GM18498 (cell line): ENCODE measurements around the gene ITGBL1.
A peak's percentile ranks its signal among the peaks of the same experiment; 100 is the strongest.

Experiments
- ATAC-seq: cut with Tn5 transposase; IDR thresholded peaks from one replicate; pipeline ENCODE4 v1.9.1; 2021; ENCODE audit warnings: mild to moderate bottlenecking, moderate library complexity; ENCODE audit not compliant: unreplicated experiment

The ITGBL1 gene

DNA sequence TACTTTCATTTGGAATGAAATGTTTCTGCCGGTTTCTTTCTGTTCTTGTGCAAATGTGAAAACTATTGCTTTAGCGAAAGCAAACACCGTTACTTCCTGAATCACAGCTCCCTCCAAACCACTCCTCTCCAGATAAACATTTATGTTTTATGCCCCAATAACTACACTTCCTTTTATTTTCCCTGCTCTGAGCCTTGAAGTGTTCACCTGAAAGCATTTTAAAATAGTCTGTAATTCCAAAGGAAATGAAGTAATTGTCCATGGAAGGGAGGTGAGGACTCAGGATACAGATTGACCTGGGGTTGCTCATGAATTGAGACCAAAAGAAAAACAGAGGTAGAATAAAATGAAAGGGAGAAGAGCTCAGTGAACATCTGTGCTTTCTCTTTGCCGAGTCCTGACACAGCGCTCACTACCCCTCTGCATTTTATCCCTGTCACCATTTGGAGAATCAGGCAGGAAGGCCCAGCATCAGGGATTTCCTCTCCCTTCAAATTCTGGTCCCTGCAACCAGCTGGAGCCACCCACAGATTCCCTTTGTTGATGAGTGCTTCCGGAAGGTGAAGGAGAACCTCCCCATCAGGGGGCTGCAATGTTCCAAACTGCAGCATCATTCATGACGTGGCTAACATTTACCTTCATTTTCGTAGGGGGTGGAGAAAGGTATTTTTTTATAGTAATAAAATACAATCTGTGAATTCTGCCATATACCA is 171.9 kb downstream of the ITGBL1 start:
- no peak for ATAC-seq

DNA sequence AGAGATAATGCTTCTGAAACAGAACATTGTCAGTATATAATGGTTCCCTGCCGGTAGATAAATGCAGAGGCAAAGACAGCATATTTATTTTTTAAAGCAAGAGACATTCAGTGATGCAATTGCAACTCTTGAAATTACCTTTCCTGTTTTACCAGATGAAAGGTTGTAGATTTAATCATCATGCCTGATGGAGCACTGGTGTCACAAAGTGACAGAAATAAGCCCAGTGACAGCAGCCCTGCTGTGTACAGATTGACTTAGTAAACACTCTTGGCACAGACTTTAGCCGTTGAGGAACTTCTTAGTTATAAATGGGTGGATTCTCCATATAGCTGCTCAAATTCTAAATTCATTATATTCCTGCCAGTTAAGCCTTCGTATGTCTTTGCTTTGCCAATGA is 172.5 kb downstream of the ITGBL1 start:
- ATAC-seq: no peak

DNA sequence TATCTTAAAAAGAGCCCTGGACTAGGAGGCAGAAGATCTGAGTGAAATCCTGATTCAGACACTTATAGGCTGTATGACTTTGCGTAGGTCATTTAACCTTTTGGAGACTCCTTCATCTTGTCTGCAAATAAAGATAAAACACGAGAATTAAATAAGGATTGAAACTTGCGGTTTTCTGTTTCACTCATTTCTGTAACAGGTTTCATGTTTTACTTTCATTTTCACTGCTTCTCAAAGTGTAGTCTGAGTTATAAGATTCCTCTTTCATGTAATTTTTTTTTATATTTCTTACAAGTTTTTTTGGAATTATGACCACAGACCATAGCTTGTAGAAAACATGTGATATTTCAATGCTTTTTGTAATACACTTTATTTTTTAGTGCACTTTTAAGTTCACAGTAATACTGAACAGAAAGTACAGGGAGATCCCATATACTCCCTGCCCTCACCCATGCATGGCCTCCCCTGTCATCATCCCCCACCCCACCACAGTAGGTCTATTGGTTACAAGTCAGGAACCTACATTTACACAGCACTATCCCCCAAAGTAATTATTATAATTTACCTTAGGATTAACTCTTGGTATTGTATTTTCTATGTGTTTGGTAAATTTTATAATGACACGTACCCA is 174.6 kb downstream of the ITGBL1 start:
- peak; percentile 89 for ATAC-seq

DNA sequence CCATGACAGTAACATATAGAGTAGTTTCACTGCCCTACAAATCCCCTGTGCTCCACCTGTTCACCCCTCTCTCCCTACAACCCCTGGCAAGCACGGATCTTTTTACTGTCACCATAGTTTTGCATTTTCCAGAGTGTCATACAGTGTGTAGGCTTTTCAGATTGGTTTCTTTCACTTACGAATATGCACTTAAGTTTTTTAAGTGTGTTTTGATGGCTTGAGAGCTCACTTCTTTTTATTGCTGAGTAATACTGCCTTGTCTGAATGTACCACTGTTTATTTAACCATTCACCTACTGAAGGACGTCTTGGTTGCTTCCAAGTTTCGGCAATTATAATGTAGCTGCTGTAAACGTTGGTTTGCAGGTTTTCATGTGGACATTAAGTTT is 175.1 kb downstream of the ITGBL1 start:
- ATAC-seq: peak; percentile 37

DNA sequence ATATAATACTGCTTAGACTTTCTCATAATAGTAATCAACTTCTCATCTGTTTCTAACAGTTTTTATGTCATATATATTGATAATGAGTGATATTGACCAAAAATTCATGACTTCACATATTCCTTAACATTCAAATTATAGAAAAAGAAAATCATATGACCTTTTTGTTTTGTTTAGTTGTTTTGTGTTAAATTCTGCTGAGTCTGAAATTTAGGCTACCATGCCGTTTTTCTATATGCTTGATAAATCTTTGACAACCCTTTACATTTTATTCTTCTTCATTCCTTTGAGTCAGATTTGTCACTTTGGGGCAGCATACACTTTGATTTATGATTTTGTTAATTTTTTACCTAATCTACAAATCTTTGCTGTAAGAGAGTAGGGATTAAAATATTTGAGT is 176.4 kb downstream of the ITGBL1 start:
- ATAC-seq: no peak

DNA sequence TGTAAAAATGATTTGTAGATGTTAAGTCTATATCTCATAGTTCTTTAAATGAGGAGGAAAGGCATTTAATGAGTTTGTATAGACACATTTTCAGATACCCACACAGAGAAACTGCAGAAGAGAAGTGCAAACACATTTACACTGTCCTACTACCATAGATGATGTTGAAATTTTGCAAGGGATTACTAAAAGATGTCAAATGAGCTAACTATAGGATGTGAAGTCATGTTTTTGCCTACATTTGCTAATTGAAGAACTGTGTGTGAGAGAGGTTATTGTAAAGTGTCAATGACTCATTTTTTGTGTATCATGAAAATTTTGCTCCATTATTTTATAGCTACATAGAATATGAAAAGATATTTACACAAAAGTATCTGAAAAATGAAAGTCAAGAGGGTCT is 178.9 kb downstream of the ITGBL1 start:
- no peak for ATAC-seq

DNA sequence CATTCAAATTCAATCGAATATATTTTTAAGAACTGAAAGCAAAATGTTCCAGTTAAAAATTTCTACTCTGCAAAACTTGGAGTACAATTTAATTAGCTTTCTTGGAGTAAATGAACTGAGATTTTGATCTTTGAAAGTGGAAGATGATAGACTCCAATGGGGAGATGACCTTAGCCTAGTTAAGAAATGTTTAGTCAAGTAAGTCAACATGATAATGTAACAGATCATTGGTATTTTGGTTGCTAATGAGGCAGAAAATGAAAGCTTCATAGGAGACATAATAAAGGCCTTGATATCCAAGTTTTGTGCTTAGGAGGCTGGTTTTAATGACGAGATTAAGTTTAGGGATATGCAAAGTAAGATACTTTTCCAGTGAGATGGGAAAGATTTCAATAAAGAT is 181.7 kb downstream of the ITGBL1 start:
- no peak for ATAC-seq

DNA sequence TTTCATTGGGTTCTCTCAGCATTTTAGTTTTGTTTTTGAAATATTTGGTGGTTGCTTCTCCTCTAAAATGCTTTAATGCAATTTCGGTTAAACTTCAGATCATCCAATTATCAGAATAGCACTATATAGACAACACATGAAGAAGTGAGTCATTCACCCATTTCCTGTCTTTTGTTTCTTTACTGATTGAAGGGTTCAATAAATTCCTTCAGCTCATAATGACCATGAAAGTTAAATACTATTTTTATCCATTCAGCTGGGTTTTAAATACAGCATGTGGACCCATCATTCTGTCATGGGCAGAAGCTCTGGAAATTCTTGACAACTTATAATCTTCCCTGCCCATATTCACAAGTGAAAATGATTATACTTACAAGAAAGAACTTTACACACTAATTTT is 187.2 kb downstream of the ITGBL1 start:
- ATAC-seq: no peak

DNA sequence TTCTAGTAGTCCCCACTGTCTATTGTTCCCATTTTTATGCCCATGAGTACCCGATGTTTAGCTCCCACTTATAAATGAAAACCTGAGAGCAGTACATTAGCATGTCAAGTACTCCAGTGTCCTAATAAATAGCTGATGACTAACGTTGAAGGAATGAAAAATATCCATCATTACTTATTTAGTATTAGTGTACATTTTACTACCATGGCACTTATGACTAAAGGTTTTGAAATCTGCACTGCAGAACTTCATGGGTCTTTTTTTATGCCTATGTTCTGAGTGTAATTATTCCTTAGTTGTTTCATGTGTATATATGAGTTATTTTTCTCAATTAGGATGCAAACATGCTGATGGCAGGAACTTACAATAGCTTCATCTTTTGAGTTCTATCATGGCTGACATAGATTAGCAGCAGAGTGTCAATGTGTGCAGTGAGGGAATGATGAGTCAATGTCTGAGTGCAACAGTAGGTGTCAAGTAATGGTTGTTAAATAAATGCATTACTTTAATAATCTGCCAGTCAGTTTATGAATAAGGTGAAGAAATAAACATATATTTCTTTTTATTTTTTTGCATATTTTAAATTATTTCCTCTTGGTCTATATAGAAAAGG is 188.4 kb downstream of the ITGBL1 start:
- ATAC-seq: no peak

DNA sequence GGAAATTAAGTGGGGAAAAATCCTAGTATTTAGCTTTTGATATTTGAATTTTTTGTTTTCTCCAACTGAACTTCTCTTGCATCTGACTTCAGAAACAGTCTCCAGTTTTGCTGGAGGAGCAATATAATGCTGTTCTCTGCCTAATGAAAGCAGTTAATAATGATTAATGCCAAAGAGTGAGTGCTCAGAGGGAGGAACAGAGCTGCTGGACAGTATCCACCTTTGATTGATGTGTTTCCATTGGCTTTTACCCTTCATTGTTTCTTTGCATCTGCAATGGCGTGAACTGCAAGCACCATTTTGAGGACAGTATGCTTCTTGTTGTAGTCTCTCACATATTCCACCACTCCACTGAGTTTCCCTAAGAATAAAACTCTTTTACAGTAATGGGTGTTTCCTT is 193.4 kb downstream of the ITGBL1 start:
- no peak for ATAC-seq

DNA sequence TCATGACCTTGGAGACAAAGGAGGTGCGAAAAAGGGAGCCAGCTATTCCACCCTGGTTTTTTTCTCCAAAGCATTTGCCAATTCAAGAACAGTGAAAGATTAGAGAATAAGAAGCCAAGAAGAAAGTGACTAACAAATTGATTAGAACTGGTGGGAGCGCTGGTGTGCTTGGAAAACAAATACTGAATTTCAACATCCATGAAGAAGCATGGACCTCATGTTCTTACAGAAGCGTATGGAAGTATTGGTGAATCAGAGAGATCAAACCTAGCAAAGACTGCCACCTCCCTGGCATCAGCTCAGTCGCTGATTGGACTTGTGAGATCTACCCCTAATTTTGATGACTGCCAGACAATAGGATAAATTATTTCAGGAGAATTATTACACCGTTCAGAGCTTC is 195.3 kb downstream of the ITGBL1 start:
- ATAC-seq: no peak

DNA sequence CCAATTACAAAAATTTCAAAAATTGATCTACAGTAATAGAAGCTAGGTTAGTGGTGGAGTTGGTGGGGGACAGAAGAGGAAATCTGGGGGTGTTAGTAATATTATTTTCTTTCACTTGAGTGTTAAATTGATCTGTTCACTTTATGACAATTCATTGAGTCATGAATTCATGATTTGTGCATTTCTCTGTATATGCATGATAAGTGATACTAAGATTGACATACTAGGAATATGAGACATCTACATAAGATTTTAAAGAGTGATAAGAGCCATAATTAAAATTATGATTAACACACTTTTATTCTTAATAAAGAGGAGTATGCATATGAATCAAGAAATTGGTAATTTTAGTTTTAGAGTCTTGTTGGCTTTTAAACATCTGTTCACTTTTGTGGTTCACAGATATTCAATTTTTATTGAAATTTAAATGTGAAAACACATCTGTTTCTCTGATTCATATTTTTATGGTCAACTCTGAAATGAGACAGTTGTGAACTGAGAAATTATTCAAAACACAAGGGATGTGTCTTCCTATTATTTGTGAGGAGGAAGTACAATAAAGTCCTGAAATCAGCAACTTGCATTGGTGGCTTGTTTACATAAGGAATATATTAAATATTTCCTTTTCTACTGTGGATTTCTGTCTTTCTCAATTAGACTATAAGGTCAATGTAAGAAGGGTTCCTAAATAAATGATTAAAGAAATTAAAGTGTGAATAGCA is 196.5 kb downstream of the ITGBL1 start:
- no peak for ATAC-seq

DNA sequence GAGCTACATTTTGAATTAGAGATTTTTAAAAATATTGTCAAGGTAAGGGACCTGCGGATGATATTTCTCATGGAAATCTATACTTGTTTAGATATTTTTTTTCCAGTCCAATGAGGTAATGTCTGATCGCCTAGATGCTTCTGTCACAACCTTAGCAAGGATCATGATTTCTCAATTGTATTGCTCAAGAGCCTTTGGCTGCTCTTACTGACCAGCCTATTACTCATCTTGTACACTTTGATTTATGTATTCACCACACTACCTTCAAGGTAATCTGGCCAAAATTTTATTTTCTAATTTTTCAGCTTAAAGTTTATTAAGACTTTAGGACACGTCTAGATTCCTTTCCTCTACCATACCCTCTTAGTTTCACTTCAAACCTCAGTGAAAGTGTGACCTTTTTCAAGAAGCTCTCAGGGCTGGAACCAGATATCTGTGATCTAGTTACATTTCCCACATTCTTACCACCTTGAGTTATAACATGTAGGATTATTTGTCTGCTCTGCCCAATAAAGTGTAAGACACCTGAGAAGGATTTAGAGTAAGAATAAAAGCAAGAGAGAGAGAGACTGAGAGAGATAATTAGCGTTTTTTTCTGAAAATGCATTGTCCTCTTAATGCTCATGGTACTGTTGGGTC is 197.1 kb downstream of the ITGBL1 start:
- no peak for ATAC-seq

DNA sequence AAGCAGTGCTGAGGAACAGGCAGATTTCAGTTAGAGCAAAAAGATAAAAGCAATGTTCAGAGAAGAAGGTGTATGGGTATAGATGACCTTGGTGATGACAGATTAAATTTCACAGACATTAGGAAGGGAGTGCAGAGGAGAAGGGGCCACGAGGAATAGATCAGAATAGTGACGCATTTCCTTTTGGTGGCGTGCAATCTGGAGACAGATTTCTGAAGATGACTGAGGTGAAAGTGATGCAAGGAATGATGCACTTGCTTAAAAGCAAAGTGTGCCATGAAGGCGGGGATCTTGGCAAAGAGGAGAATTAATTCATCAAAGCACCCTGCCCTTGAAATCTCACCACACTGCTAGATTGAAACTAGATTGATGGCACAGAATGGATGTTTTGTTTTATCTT is 202.4 kb downstream of the ITGBL1 start:
- no peak for ATAC-seq

DNA sequence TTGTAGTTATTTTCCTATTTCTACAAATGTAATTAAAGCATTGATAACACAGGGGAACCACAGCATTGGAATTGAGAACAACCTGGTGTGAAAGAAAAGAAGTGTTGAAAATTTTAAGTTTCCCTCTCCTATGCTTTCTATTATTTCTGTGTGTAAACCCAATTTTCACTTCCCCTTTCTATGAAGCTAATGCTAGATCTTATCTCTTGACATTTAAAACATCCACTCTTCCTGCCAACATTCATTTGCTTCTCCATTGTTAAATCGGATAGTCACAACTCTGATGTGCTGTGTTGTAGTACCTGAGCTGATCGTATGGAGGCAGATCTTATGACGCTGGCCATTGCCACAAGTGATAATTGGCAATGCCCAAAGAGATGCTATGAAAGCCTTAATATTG is 203.0 kb downstream of the ITGBL1 start:
- ATAC-seq: peak; percentile 86

DNA sequence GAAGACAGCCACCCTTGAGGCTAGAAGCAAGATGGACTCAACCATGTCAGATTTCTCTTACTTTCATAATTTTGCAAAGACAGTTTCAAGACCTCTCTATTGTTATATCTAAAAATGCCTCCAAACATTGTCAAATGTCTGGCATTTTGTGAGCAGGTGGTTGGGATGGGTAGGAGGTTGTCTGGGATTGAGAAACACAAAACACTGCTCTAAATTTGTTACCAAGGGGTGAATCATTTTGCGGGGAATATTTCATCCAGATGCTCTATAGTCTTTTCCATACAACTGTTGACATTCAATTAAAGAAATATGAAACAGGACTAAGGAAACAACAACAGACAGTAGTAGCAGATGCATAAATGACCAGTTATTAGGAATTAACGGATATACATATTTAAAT is 208.2 kb downstream of the ITGBL1 start:
- ATAC-seq: no peak

DNA sequence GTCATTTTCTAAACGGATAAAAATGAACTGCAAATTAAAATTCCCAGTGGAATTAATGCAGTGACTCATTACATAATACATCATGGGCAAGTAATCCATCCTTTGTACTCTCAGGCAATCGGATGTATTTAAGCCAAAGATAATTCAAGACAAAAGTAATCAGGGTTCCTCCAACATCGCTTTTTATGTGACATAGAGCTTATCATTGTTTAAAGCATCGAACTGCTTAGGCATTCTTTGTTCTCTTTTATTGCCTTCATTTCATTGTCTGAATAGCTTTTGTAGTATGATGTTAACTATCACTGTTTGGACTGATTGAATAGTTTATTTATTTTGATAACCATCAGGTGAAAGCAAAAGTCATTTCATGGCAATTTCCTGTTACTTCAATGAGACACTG is 209.4 kb downstream of the ITGBL1 start:
- ATAC-seq: no peak

DNA sequence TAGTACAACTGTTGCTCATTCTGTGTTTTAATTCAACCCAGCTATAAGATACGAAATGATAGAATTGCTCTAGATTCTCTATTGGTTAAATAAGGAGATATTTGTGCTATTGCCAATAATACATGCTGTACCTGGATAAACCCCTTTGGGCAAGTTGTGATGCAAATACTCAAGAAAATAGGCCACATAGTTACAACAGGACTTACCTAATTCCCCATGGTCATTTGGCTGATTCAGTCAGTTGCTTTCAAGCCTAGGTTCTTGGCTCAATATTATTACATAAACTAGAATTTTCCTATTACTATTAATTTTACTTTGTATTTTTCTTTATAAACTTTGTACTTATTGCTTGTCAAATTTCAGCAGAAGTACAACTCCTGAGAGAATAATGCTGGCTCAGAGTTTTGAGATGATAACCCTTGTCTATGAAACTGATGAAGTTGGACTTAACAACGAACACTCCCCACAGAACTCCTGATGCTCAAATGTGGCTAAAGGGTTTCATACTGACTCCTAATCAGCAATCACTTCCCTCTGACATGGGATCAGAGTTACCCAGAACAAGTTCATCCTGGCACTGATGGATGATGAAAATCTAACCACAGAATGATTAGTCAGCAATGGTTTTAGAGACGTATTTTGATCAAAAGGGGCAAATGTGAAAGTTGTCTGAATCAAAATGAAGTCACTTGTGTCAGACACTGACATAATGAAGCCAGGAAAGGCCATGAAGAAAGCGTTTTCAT is 221.1 kb downstream of the ITGBL1 start:
- no peak for ATAC-seq

DNA sequence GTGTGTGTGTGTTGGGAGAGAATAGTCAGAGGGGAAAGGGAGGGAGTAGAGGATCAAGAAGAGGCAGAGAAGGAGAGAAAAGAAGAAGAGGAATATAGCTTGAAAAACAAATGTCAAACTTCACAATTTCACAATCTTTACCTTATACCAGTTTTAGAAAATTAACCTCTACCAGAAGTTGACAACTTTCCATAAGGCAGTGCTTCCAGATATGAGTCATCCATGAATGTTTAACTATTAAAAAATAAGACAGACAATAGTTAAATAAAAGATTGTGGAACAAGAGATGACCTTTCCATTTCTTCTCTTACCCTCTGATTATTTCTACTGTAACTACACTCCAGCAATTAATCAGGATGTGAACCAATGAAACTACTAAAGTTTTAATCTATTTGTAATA is 229.4 kb downstream of the ITGBL1 start:
- no peak for ATAC-seq

DNA sequence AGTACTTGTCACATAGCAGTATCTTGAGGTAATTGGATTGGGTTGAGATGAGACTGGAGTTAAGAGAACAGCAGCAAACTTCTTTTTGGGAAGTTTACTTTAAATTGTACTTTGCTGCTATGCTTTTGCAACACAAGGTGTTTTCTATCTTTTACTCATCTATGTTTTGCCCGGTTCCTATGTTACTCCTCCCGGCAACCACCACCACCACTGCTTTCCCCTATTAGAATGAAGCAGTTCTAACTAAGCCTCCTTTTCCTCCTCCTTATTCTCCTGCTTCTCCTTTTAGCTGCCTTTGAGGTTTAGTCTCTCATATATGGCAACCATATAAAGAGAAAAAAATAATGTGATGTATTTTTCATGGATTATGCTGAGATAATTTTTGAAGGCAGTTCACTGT is 233.5 kb downstream of the ITGBL1 start:
- no peak for ATAC-seq

DNA sequence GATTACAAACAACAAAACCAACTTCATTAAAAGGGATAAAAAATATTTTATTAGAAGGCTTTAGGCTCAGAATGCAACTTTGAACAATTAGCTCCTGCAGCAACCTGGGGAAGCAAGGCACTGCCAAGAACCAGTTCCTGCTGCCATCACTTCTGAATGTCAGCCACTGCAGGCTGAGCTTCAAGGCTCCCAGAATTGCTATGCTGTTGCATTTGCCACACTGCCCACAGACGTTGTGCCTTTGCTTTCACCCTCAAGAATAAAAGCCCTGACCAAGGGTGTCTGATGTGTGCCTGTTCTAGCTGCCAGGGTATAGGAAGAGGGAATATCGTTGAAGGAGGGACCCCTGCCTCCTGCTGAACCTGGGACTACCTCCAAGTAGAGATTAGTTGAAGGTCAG is 238.4 kb downstream of the ITGBL1 start:
- ATAC-seq: no peak
